HAP-1 (cell line): ENCODE measurements around the gene SEC14L2.
A peak's percentile ranks its signal among the peaks of the same experiment; 100 is the strongest.

Experiments
- DNase-seq, 2 experiments: peaks; one replicate each; pipeline ENCODE4 v3.0.0-alpha.2; 2016 to 2020; ENCODE audit warnings: low spot score in 2 of 2
- H3K27me3 ChIP-seq: fragments of 250-450 bp; sonication (Bioruptor Pico); 2 replicates; pipeline ENCODE4 v1.5.1; 2020; ENCODE audit warnings: low read depth, mild to moderate bottlenecking, moderate library complexity
- H3K36me3 ChIP-seq: fragments of 250-450 bp; sonication (Bioruptor Pico); replicated peaks from 2 replicates; pipeline ENCODE4 v1.5.1; 2020; ENCODE audit warnings: mild to moderate bottlenecking
- H3K4me1 ChIP-seq: fragments of 250-450 bp; sonication (Bioruptor Pico); 2 replicates; pipeline ENCODE4 v1.5.1; 2020; ENCODE audit warnings: mild to moderate bottlenecking
- H3K4me3 ChIP-seq: fragments of 250-450 bp; sonication (Bioruptor Pico); 2 replicates; pipeline ENCODE4 v1.5.1; 2020; ENCODE audit warnings: mild to moderate bottlenecking, moderate library complexity
- H3K9me3 ChIP-seq: fragments of 250-450 bp; sonication (Bioruptor Pico); 2 replicates; pipeline ENCODE4 v1.5.1; 2020; ENCODE audit warnings: mild to moderate bottlenecking, moderate library complexity
- in situ Hi-C: fragments of 300-500 bp; cut with MboI; formaldehyde crosslinking; loops from 3 replicates; pipeline ENCODE4 v1.14.3; 2020; ENCODE audit warnings: low sequenced_read_pairs, inconsistent platforms, mixed read lengths

SEC14L2 gene

DNA sequence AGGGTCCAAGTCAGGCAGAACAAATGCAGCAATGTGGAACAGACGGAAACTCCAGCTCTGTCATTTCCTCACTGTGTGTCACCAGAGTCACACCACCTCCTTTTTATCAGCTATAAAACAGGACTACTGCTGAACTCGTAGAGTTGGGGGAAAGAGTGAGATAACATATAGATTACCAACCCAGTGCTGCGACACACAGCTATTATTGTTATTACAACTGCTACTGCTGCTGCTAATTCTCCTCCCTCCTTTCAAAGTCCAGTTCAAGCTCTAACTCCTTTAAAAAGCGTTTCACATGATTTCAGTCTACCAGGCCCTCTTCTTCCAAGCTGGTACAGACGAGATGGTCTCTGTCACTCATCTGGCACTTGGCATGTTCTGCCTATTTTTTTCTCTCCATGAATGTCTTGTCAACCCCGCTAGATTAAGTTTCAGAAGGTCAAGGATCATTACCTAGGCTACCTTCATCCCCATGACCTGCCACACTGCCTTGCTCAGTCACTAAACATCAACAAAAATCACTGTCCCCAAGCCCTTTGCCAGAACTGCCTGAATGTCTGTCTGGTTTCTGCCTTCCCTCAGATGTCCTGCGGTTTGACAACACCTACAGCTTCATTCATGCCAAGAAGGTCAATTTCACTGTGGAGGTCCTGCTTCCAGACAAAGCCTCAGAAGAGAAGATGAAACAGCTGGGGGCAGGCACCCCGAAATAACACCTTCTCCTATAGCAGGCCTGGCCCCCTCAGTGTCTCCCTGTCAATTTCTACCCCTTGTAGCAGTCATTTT, 25.1 kb downstream of the SEC14L2 start:
- in situ Hi-C loops = no loop called here

DNA sequence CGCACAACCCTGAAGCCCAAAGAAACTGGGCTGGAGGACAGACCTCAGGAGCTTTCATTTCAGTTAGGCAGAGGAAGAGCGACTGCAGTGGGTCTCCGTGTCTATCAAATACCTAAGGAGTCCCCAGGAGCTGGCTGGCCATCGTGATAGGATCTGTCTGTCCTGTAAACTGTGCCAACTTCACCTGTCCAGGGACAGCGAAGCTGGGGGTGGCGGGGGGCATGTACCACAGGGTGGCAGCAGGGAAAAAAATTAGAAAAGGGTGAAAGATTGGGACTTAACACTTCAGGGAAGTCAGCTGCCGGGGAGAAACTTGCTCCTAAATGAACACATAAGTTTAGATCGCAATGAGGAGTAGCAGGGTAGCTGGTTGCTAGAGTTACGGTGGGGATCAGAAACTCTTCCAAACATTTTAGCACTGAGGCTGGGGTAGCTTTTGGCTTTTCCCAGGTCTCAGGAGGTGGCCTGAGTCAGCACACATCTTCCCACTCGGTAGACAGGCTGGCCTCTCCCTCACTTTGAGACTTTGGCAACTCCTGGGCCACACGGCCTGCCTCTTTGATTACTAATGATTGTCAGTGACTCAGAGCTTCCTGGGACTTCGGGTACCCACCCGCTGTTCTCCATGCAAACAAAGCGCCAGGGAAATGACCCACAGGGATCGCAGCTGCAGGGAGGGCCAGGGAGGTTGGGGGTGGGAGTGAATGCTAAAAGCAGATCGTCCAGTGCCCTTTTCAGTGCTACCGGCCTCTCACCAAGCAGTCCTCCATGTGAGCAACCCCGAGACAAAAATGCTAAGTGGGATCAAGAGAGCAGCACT, 25.9 kb downstream of the SEC14L2 start:
- H3K9me3 ChIP-seq = no peaks in the 10 kb centered on the region
- H3K4me3 ChIP-seq = peak overlapping the region; percentile 42
- peak; percentile 29 to 47 for DNase-seq
- peaks cover 41% of the 10 kb centered on the region for H3K4me1 ChIP-seq
- H3K27me3 ChIP-seq = no peaks in the 10 kb centered on the region
- H3K36me3 ChIP-seq = peaks cover 34% of the 10 kb centered on the region
- in situ Hi-C loops = no loop called here

More for the DNA sequence above, 25.1 kb downstream of the SEC14L2 start:
- Histone ChIP-seq H3K36me3 (peaks cover 32% of the 10 kb centered on the region), H3K4me3 (no peak overlapping the region), H3K4me1 (peaks cover 41% of the 10 kb centered on the region), H3K9me3 (no peaks in the 10 kb centered on the region), H3K27me3 (no peaks in the 10 kb centered on the region)
- no peak for DNase-seq

DNA sequence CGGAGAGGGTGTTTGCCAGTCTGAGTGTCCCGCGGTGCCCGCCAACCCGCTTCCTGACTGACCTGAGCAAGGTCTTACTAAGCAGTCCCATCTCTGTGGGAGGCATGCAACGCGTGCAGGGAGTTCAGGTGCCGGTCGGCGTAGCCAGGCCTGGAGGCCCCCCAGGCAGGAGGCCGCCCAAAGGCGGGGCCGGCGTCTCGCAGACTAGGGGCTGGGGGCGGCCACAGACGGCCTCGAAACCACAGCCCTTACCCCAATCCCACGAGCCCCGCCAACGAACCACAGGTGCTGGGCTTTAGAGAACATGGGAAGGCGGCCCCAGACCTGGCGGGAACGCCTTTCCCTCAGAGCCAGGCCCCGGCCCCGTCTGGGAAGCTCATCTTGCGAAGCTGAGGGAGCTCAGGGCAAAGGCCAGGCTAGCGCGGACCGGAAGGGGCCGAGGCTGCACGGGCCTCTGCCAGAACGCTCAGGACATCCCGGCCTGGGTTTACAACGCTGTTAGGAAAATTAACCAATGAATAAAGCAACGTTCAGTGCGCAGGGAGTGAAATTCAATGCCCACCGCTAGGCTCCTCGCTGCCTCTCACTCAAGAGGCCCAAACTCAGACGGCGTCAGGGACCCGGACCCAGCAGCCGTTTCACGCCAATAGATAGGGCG, 26.6 kb downstream of the SEC14L2 start:
- no peak for DNase-seq
- H3K4me1 ChIP-seq = peaks cover 41% of the 10 kb centered on the region
- peaks cover 39% of the 10 kb centered on the region for H3K36me3 ChIP-seq
- H3K9me3 ChIP-seq = no peaks in the 10 kb centered on the region
- in situ Hi-C loops = no loop called here
- H3K27me3 ChIP-seq = no peaks in the 10 kb centered on the region
- H3K4me3 ChIP-seq = peak overlapping the region; percentile 42

DNA sequence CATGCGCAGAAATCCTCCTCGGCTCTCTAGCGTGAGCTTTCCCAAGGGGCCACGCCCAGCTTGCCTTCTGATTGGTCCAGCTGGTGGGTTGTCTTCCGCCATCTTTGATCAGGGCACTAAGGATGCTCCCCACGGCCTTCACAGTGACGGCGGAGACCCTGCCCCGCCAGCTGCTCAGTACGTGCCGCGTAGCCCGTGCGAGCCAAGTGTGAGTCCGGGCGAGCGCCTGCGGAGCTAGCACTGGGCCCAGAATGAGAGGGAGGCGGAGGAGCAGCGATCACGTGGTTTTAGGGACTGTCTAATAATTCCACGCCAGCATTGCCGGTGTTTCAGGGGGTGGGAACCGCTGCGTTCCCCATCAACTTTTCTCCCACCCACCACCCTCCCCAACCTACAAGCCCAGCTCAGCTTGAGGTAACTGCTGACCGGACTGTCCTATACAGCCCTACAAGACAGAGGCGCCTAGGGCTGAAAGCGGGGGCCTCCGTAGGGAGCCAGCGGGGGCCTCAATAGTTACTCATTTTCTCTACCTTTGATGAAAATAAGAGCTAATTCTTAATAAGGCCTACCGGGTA, 27.2 kb downstream of the SEC14L2 start:
- no peaks in the 10 kb centered on the region for H3K27me3 ChIP-seq
- peak overlapping the region; percentile 42 for H3K4me3 ChIP-seq
- peaks cover 41% of the 10 kb centered on the region for H3K4me1 ChIP-seq
- no peaks in the 10 kb centered on the region for H3K9me3 ChIP-seq
- in situ Hi-C loops = no loop called here
- H3K36me3 ChIP-seq = peaks cover 34% of the 10 kb centered on the region
- peak; percentile 99 for DNase-seq

DNA sequence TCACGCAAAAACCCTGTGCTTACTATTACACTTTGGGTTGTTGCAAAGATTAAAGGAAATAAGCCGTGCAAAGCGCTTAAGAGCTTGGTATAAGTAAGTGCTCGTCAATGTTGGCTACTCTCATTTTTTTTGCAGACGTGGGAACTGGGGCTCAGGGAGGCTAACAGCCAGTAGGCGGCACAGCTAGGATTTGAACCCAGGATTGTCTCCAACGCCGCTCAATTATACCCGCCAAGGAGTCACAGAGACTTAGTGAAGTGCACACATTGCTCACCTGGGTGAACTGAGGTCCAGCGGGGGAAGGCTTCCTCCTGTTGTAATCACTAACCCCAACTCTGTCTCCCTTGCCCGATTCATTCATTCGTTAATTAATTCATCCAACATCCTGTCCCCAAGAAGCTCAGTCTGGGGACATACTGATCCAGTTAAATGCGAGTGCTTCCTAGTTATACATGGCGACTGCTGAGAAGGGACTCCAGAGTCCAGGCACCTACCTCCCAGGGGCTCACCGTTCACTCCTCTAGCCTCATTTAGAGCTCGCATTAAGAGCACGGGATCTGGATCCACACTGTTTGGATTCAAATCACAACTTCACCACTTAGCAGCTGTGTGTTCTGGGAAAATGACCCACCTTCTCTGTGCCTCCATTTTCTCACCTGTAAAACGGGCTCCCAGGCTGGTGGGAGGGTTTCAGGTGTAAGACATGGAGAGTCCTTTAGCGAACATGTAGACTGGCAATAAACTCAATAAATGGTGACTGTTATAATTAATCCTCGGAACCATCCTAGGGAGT, 27.9 kb downstream of the SEC14L2 start:
- in situ Hi-C loops = no loop called here
- Histone ChIP-seq H3K9me3 (no peaks in the 10 kb centered on the region), H3K27me3 (no peaks in the 10 kb centered on the region), H3K36me3 (peaks cover 27% of the 10 kb centered on the region), H3K4me1 (peaks cover 41% of the 10 kb centered on the region), H3K4me3 (peak overlapping the region; percentile 87)
- DNase-seq = peak in 1 of 2 experiments; percentile 8

DNA sequence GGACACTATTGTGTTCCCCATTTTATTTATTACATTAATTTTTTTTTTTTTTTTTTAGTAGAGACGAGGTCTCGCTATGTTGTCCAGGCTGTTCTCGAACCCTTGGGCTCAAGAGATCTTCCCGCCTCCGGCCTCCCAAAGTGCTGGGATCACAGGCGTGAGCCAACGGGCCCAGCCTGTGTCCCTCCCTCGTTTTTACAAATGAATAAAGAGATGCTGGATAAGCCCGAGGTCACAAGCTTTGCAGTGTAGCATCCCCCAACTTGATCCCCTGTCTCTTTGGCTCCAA, 28.5 kb downstream of the SEC14L2 start:
- Histone ChIP-seq H3K27me3 (no peaks in the 10 kb centered on the region), H3K36me3 (peaks cover 24% of the 10 kb centered on the region), H3K4me1 (peaks cover 41% of the 10 kb centered on the region), H3K9me3 (no peaks in the 10 kb centered on the region), H3K4me3 (peak overlapping the region; percentile 87)
- DNase-seq = no peak
- in situ Hi-C loops = no loop called here

DNA sequence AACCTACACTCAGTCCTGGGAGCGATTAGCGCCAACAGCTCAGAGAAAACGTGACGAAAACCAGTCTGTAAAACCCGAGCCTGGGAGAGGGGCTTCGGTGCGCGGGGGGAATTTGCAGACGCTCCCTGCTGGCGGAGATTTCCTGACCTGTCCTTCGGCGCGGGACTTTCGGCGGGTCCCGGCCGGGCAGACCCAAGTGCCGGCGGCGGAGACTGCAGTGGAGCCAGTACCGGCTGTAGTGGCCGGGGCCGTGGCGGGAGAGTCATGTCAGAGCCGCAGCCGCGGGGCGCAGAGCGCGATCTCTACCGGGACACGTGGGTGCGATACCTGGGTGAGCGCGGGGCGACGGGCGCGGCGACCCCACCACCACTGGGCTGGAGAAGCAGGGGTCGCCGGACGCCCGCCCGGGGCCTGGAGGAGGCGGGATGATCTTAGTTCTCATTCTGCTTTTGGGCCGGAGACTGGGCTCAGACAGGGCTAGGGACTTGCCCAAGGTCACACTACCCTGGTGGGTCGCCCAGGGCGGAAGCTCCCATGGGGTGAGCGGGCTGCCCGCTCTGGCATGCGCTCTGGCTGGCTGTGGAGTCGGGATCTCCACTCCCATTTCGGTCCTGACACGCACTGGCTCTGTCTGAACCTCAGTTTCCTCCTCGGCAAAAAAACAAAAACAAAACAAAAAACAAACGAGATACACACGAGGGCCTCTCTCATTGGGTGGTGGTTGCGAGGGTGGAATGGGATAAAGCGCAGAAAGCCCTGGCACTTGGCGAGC, 29.0 kb downstream of the SEC14L2 start, which contains the start of gene MTFP1:
TSS of gene MTFP1 (plus strand) at position 153 of the 772 bp plus-strand sequence. CDS start at position 265, 112 bp downstream.
- Histone ChIP-seq H3K4me3 (peak within 1 kb of the TSS; percentile 87), H3K36me3 (peaks cover 20% of the 10 kb centered on the region), H3K9me3 (no peaks in the 10 kb centered on the region), H3K4me1 (peaks cover 37% of the 10 kb centered on the region), H3K27me3 (no peaks in the 10 kb centered on the region)
- in situ Hi-C loops = no loop called here
- peak; percentile 84 to 89 for DNase-seq

DNA sequence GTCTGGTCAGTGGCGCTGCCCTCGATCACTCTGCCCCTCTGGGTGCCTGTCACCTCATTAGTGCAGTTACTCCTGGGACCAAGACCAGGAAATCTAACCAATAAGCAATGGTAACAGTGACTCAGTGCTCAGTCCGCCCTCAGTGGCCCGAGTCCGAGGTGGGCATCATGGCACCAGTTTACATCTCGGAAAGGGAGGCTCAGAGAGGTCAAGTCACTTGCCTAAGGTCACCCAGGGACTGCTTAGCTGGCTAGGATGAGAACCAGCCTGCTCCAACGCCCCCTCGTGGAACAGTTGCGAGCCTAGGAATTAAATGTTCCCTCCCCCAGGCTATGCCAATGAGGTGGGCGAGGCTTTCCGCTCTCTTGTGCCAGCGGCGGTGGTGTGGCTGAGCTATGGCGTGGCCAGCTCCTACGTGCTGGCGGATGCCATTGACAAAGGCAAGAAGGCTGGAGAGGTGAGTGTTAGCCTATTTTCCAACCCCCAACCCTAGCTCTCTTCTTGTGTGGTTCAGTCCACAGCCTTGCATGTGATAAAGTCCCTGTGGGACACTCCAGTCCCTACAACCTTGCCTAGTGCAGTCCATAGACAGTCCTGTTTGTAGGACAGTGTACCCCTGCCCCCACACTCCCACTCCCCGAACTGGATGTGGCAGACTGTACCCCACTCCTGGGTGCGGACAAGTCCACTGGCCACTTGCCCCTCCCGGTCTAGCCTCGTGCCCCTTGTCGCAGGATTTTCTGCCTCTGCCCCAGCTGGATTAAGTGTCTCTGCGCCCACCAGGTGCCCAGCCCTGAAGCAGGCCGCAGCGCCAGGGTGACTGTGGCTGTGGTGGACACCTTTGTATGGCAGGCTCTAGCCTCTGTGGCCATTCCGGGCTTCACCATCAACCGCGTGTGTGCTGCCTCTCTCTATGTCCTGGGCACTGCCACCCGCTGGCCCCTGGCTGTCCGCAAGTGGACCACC, 29.9 kb downstream of the SEC14L2 start:
- in situ Hi-C loops = no loop called here
- Histone ChIP-seq H3K9me3 (no peaks in the 10 kb centered on the region), H3K4me3 (peak overlapping the region; percentile 87), H3K27me3 (no peaks in the 10 kb centered on the region), H3K4me1 (peaks cover 29% of the 10 kb centered on the region), H3K36me3 (peaks cover 13% of the 10 kb centered on the region)
- DNase-seq = peak; percentile 73 to 89

DNA sequence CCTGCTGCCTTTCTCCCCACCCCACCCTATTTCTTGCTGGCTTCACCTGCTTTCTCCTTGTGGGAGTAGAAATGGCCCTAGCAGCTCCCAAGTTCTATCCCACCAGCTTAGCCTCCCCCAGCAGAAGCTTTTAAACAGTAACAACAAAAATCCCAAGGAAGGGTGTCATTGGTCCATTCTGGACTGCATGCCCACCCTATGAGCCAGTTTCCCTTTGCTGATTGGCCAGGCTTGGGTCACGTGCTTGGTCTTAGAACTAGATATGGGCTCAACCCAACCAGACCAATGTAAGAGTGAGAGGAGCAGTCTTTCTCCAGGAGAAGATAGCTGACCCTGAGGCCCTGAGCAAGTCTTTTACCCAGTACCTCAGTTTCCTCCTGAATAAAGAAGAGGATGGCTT, 31.1 kb downstream of the SEC14L2 start:
- Histone ChIP-seq H3K4me3 (no peak overlapping the region), H3K9me3 (no peaks in the 10 kb centered on the region), H3K27me3 (no peaks in the 10 kb centered on the region), H3K4me1 (peaks cover 19% of the 10 kb centered on the region), H3K36me3 (peaks cover 13% of the 10 kb centered on the region)
- in situ Hi-C loops = no loop called here
- no peak for DNase-seq

DNA sequence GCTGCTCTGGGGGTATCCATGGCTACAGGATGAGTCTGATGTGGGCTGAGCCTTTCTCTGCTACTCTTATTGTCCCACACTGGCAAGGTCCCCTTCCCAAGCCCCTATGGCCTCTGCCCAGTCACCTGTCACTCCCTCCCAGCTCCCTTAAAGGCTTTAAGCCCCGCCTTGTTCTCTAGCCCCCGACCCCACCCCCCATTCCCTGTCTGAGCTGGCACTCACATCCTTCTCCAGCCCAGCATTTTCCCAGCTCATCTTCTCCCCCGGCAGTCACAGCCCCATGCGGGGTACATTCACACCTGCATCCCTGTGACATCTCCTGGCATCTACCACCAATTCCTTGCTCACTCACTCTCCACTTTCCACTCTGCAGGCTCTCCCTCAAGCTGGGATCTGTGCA, 33.1 kb downstream of the SEC14L2 start:
- H3K4me1 ChIP-seq = peaks cover 7% of the 10 kb centered on the region
- DNase-seq = no peak
- peaks cover 13% of the 10 kb centered on the region for H3K36me3 ChIP-seq
- H3K27me3 ChIP-seq = no peaks in the 10 kb centered on the region
- H3K4me3 ChIP-seq = no peak overlapping the region
- in situ Hi-C loops = no loop called here
- H3K9me3 ChIP-seq = no peaks in the 10 kb centered on the region

DNA sequence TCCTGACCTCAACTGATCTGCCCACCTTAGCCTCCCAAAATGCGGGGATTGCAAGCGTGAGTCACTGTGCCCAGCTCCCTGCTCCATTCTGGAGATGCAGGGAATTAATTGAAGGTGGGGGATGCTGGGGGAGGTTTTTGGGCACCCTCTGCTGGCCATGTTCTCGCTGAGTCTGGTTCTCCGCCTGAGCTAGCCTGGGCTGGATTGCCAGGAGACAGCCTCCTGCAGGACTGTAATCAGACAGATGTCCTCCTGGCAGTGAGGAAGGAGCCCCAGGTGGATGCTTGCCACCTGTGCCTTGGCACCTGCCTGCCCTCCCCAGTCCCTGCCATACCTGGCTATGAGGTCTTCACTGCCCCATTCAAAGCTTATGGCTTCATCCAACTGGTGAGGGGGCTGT, 34.1 kb downstream of the SEC14L2 start:
- peaks cover 13% of the 10 kb centered on the region for H3K36me3 ChIP-seq
- no peaks in the 10 kb centered on the region for H3K27me3 ChIP-seq
- in situ Hi-C loops = no loop called here
- H3K9me3 ChIP-seq = no peaks in the 10 kb centered on the region
- peak in 1 of 2 experiments; percentile 33 for DNase-seq
- H3K4me1 ChIP-seq = peaks cover 10% of the 10 kb centered on the region
- no peak overlapping the region for H3K4me3 ChIP-seq

DNA sequence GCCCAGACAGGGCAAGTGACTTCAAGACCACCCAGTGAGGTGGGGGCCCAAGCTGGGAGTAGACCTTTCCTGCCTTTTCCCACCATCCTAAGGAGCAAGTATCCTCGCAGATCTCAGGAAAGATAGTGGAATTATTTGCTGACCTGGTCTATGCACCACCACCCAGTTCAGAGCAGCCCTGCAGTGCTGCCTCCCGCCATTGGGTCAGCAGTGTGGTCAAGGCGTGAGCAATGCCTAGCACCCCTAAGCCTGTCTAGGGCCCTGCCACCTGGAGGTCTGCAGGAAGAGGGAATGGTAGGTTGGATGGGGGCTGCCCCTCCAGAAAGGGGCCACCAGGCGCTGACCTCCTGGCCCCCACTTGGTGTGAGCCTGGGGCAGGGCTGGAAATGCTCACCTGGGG, 35.3 kb downstream of the SEC14L2 start:
- H3K9me3 ChIP-seq = no peaks in the 10 kb centered on the region
- H3K4me1 ChIP-seq = peaks cover 6% of the 10 kb centered on the region; the same call in 1 of the 2 replicates
- H3K4me3 ChIP-seq = no peak overlapping the region
- no peak for DNase-seq
- in situ Hi-C loops = no loop called here
- peaks cover 9% of the 10 kb centered on the region for H3K36me3 ChIP-seq
- no peaks in the 10 kb centered on the region for H3K27me3 ChIP-seq
